ENCODE data around the gene GDF9. TPM values are rescaled to one million over a fixed set of nuclear protein-coding genes. Genes with fewer than 3 reads are reported as not detected.

GDF9 gene
- total and polyA plus RNA-seq, 4 donors, result 0.14 to 0.37 (median 0.26) TPM

GRCh38 chr5:132876020-132876759 lies 9.9 kb upstream of the GDF9 start:
- TF ChIP-seq CTCF (IDR thresholded peaks at IDR 0.05; ENCODE audit: control extremely low read depth, extremely low read depth), result no peak
- peak in 1 of 3 donors; percentile 13 for DNase-seq
- Histone ChIP-seq H3K4me3 (no peak overlapping the region), H3K9ac (ENCODE audit: insufficient read depth in 1 of 2, low read length in 2 of 2) (no peak overlapping the region), H3K27ac (ENCODE audit: low read depth in 1 of 2, low read length in 1 of 2) (peak overlapping the region in 1 of 2 donors; percentile 41), H3K27me3 (ENCODE audit: control insufficient read depth in 3 of 3, insufficient read depth in 3 of 3, low read length in 2 of 3) (no peaks in the 10 kb centered on the region), H3K4me1 (ENCODE audit: control insufficient read depth in 5 of 5, insufficient read depth in 5 of 5, low read length in 5 of 5) (peaks cover 0 to 11% (median 0%) of the 10 kb centered on the region in 5 donors), H3K9me3 (ENCODE audit: control insufficient read depth in 4 of 4, insufficient read depth in 3 of 4, low read length in 3 of 4) (no peaks in the 10 kb centered on the region), H3K36me3 (ENCODE audit: control insufficient read depth in 4 of 4, insufficient read depth in 4 of 4, low read length in 4 of 4) (peaks cover 4 to 20% (median 15%) of the 10 kb centered on the region in 4 donors)
- 84 to 91% methylated on average over 1 of the region's 1 CpG for WGBS, 2 donors
- no peak for ATAC-seq (ENCODE audit: insufficient read depth, low FRiP score)

- no peak for ATAC-seq (ENCODE audit: insufficient read depth, low FRiP score)
- H3K9ac ChIP-seq (ENCODE audit: insufficient read depth in 1 of 2, low read length in 2 of 2), result no peak overlapping the region
- H3K4me3 ChIP-seq, result no peak overlapping the region
- H3K36me3 ChIP-seq (ENCODE audit: control insufficient read depth in 4 of 4, insufficient read depth in 4 of 4, low read length in 4 of 4), result peaks cover 6 to 13% (median 10%) of the 10 kb centered on the region in 4 donors
- TF ChIP-seq CTCF (IDR thresholded peaks at IDR 0.05; ENCODE audit: control extremely low read depth, extremely low read depth), result no peak
- no peak for DNase-seq
- H3K27ac ChIP-seq (ENCODE audit: low read depth in 1 of 2, low read length in 1 of 2), result no peak overlapping the region
- no peaks in the 10 kb centered on the region for H3K27me3 ChIP-seq (ENCODE audit: control insufficient read depth in 3 of 3, insufficient read depth in 3 of 3, low read length in 2 of 3)
- no peaks in the 10 kb centered on the region for H3K9me3 ChIP-seq (ENCODE audit: control insufficient read depth in 4 of 4, insufficient read depth in 3 of 4, low read length in 3 of 4)
- WGBS, 2 donors, result 94 to 96% methylated on average over 3 of the region's 3 CpGs
- peaks cover 0 to 11% (median 0%) of the 10 kb centered on the region in 5 donors for H3K4me1 ChIP-seq (ENCODE audit: control insufficient read depth in 5 of 5, insufficient read depth in 5 of 5, low read length in 5 of 5)
Measured at GRCh38 chr5:132873930-132874271, 7.6 kb upstream of the GDF9 start.

DNA sequence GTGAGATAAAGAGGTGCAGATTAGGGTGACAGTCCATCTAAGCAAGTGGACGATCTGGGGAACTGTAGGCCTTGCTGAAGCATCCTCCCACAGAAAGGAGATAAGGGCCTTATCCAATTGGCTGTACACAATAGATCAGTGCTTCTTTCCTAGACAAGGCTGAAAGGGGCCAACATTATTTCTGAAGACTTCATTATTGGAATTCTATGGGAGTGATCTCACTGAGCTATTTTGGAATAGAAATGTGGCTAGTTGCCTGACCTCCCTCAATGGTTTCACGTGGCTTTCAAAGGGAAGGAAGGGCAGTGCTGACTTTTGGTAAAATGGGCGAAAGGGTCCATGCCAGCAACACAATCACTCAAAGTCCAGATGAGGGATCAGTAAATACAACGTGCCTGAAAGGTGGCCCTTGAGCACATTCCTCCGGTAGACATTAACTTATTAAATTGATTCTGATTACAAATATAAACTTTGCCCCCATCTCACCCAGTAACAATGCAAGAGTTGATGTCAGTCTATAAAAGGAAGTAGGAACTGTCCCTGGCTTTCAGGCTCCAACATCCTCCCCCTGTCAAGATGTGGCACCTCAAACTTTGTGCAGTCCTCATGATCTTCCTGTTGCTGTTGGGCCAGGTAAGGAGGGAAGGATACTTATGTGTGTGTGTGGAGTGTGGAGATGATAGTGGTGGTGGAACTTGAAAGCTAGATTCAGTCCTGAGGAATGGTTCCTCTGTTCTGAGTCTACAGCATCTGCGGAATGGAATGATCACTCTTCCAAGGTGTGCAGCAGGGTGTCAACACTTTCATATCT lies 7.1 kb upstream of the GDF9 start, which contains the start of gene LEAP2:
LEAP2 (plus strand) TSS at position 550 of the 811 bp plus-strand sequence; CDS start at position 577, 27 bp downstream.
- Histone ChIP-seq H3K27ac (ENCODE audit: low read depth in 1 of 2, low read length in 1 of 2) (peak within 1 kb of the TSS in 1 of 2 donors; percentile 58), H3K9me3 (ENCODE audit: control insufficient read depth in 4 of 4, insufficient read depth in 3 of 4, low read length in 3 of 4) (no peaks in the 10 kb centered on the region), H3K36me3 (ENCODE audit: control insufficient read depth in 4 of 4, insufficient read depth in 4 of 4, low read length in 4 of 4) (peaks cover 7 to 14% (median 11%) of the 10 kb centered on the region in 4 donors), H3K4me3 (no peak within 1 kb of the TSS), H3K27me3 (ENCODE audit: control insufficient read depth in 3 of 3, insufficient read depth in 3 of 3, low read length in 2 of 3) (no peaks in the 10 kb centered on the region), H3K9ac (ENCODE audit: insufficient read depth in 1 of 2, low read length in 2 of 2) (no peak within 1 kb of the TSS), H3K4me1 (ENCODE audit: control insufficient read depth in 5 of 5, insufficient read depth in 5 of 5, low read length in 5 of 5) (peaks cover 0 to 11% (median 0%) of the 10 kb centered on the region in 5 donors)
- DNase-seq (peak in 1 of 3 donors; percentile 18), ATAC-seq (ENCODE audit: insufficient read depth, low FRiP score) (no peak)
- no peak for TF ChIP-seq CTCF (IDR thresholded peaks at IDR 0.05; ENCODE audit: control extremely low read depth, extremely low read depth)
- WGBS, 2 donors, result 65 to 77% methylated on average over 6 of the region's 6 CpGs

All from lung (tissue), 12 donors.